T47D (cell line): ENCODE data around the gene LRRC70.

Experiments used
- DNase-seq, 2 experiments: peaks; one replicate each; pipeline versions ENCODE4 v3.0.0 to v3.0.0-alpha.2; 2011 to 2012; ENCODE audit warnings: low read depth in 1 of 2, low spot score in 1 of 2
- JUND ChIP-seq: IDR thresholded peaks from 2 replicates; pipeline ENCODE4 v1.6.1; 2012; ENCODE audit warnings: low read depth
- in situ Hi-C: cut with HindIII; loops from 2 replicates; pipeline ENCODE4 v1.10.0; 2016; ENCODE audit warnings: low sequenced_read_pairs, low pct_unique_long_range_greater_than_20kb

The LRRC70 gene

GRCh38 chr5:62581836-62582597, 3.4 kb downstream of the LRRC70 start:
- no peak for TF ChIP-seq JUND
- DNase-seq: no peak
- in situ Hi-C loops: no loop called here

GRCh38 chr5:62584391-62584790, 5.8 kb downstream of the LRRC70 start:
- DNase-seq: no peak
- in situ Hi-C loops: no loop called here
- TF ChIP-seq JUND: no peak

- no peak for TF ChIP-seq JUND
- in situ Hi-C loops: no loop called here
- no peak for DNase-seq
Observed at GRCh38 chr5:62585306-62585705, 6.7 kb downstream of the LRRC70 start.

- TF ChIP-seq JUND: no peak
- in situ Hi-C loops: no loop called here
- no peak for DNase-seq
Observed at GRCh38 chr5:62585751-62586150, 7.1 kb downstream of the LRRC70 start.

- DNase-seq: no peak
- in situ Hi-C loops: no loop called here
- no peak for TF ChIP-seq JUND
Observed at GRCh38 chr5:62587737-62588136, 9.1 kb downstream of the LRRC70 start.

- in situ Hi-C loops: no loop called here
- no peak for DNase-seq
- TF ChIP-seq JUND: no peak
Observed at GRCh38 chr5:62588668-62589067, 10.0 kb downstream of the LRRC70 start.

- no peak for TF ChIP-seq JUND
- in situ Hi-C loops: no loop called here
- no peak for DNase-seq
Observed at GRCh38 chr5:62589504-62589903, 10.9 kb downstream of the LRRC70 start.

- no peak for DNase-seq
- in situ Hi-C loops: no loop called here
- TF ChIP-seq JUND: no peak
Observed at GRCh38 chr5:62590387-62590786, 11.8 kb downstream of the LRRC70 start.

GRCh38 chr5:62592558-62592957, 13.9 kb downstream of the LRRC70 start:
- no peak for DNase-seq
- TF ChIP-seq JUND: no peak
- in situ Hi-C loops: no loop called here

GRCh38 chr5:62593331-62593730, 14.7 kb downstream of the LRRC70 start:
- DNase-seq: no peak
- in situ Hi-C loops: no loop called here
- no peak for TF ChIP-seq JUND

- no peak for TF ChIP-seq JUND
- no peak for DNase-seq
- in situ Hi-C loops: no loop called here
Observed at GRCh38 chr5:62594364-62594984, 15.9 kb downstream of the LRRC70 start.

- no peak for DNase-seq
- no peak for TF ChIP-seq JUND
- in situ Hi-C loops: no loop called here
Observed at GRCh38 chr5:62596096-62596495, 17.5 kb downstream of the LRRC70 start.

GRCh38 chr5:62596691-62597090, 18.1 kb downstream of the LRRC70 start:
- in situ Hi-C loops: no loop called here
- no peak for DNase-seq

More at GRCh38 chr5:62596691-62597090, 18.1 kb downstream of the LRRC70 start:
- TF ChIP-seq JUND: no peak
